ENCODE measurements around the gene NAA80.

The NAA80 gene

GRCh38 chr3:50298836-50299637 is at the start of gene NAA80, which contains the start of gene HYAL3:
NAA80 (minus strand) TSS chr3:50299405; CDS start chr3:50297463, 1,942 bp downstream.
HYAL3 (minus strand) TSS chr3:50299405; CDS start chr3:50295602, 3,803 bp downstream.
- no peak for TF ChIP-seq EGR1 (IDR thresholded peaks at IDR 0.05)
- no peak; the same call in 1 of the 2 replicates for TF ChIP-seq TAF1 (IDR thresholded peaks at IDR 0.05; ENCODE audit: low read depth)
- no peak; the same call in 1 of the 2 replicates for TF ChIP-seq RAD21 (IDR thresholded peaks at IDR 0.05; ENCODE audit: low read depth)
- no peak for TF ChIP-seq TCF12 (IDR thresholded peaks at IDR 0.05; ENCODE audit: low read depth)
- TF ChIP-seq CREB1 (IDR thresholded peaks at IDR 0.05; ENCODE audit: low read depth): 0 out of 2 replicates have a peak, but pooled peaks have one; percentile 11
- no peak for TF ChIP-seq ZBTB7A (IDR thresholded peaks at IDR 0.05; ENCODE audit: low read depth)
- no peak for TF ChIP-seq FOXM1 (IDR thresholded peaks at IDR 0.05; ENCODE audit: borderline replicate concordance, low read depth)
- no peak for TF ChIP-seq CEBPB (IDR thresholded peaks at IDR 0.05)
- TF ChIP-seq EP300 (IDR thresholded peaks at IDR 0.05; ENCODE audit: borderline replicate concordance): peak; percentile 35; the same call in 1 of the 2 replicates
- TF ChIP-seq TEAD4 (IDR thresholded peaks at IDR 0.05): peak; percentile 31; the same call in 1 of the 2 replicates
- no peak for TF ChIP-seq USF1 (IDR thresholded peaks at IDR 0.05)
- TF ChIP-seq MAX (IDR thresholded peaks at IDR 0.05): peak; percentile 80
- 0 out of 2 replicates have a peak, but pooled peaks have one; percentile 49 for TF ChIP-seq YY1 (IDR thresholded peaks at IDR 0.05; ENCODE audit: low read depth)
- no peak for TF ChIP-seq REST (IDR thresholded peaks at IDR 0.05; ENCODE audit: low read depth)
- TF ChIP-seq NFIC (IDR thresholded peaks at IDR 0.05): no peak

GRCh38 chr3:50347187-50347813 is 48.1 kb upstream of the NAA80 start:
- TF ChIP-seq RAD21 (IDR thresholded peaks at IDR 0.05; ENCODE audit: low read depth) (peak; percentile 74), NFIC (IDR thresholded peaks at IDR 0.05) (no peak)

- TF ChIP-seq FOXM1 (IDR thresholded peaks at IDR 0.05; ENCODE audit: borderline replicate concordance, low read depth) (no peak), TAF1 (IDR thresholded peaks at IDR 0.05; ENCODE audit: low read depth) (no peak), RAD21 (IDR thresholded peaks at IDR 0.05; ENCODE audit: low read depth) (no peak), YY1 (IDR thresholded peaks at IDR 0.05; ENCODE audit: low read depth) (no peak), EGR1 (IDR thresholded peaks at IDR 0.05) (no peak), REST (IDR thresholded peaks at IDR 0.05; ENCODE audit: low read depth) (no peak), MAX (IDR thresholded peaks at IDR 0.05) (no peak), CREB1 (IDR thresholded peaks at IDR 0.05; ENCODE audit: low read depth) (no peak), NFIC (IDR thresholded peaks at IDR 0.05) (no peak), EP300 (IDR thresholded peaks at IDR 0.05; ENCODE audit: borderline replicate concordance) (no peak), TEAD4 (IDR thresholded peaks at IDR 0.05) (no peak), CEBPB (IDR thresholded peaks at IDR 0.05) (no peak)
Observed at GRCh38 chr3:50345586-50346234, 46.5 kb upstream of the NAA80 start, which contains the start of gene ZMYND10. ZMYND10 (minus strand) TSS chr3:50345732; CDS start chr3:50345579, 153 bp downstream.

GRCh38 chr3:50345008-50345407 is 45.8 kb upstream of the NAA80 start:
- TF ChIP-seq FOXM1 (IDR thresholded peaks at IDR 0.05; ENCODE audit: borderline replicate concordance, low read depth): no peak
- TF ChIP-seq REST (IDR thresholded peaks at IDR 0.05; ENCODE audit: low read depth): no peak
